MCF 10A (cell line): ENCODE measurements around the gene A4GALT. TPM values are rescaled to one million over a fixed set of nuclear protein-coding genes. Genes with fewer than 3 reads are reported as not detected.

ENCODE experiments used
- BruUV-seq: library from RNA; stranded (reverse); fragments of 400-500 nt; replicated peaks from 2 replicates; lab custom pipeline; 2021; lab: Mats Ljungman, UMichigan
- CTCF ChIA-PET: fragments of 300-600 bp; sonication (Branson Sonifier 250); formaldehyde crosslinking; extraction: SDS; loops from one replicate; lab custom pipeline; 2021; ENCODE audit warnings: antibody characterized with exemption, inconsistent platforms; lab: Yijun Ruan, JAX
- POLR2A ChIA-PET: fragments of 300-600, 350-650 bp; sonication (Branson Sonifier 250); formaldehyde crosslinking; extraction: SDS; loops from one replicate; lab custom pipeline; 2020; ENCODE audit warnings: antibody characterized with exemption, inconsistent platforms; lab: Yijun Ruan, JAX
- DNase-seq: peaks from one replicate; pipeline ENCODE4 v3.0.0-alpha.2; 2018; ENCODE audit not compliant: unreplicated experiment
- H3K27ac Mint-ChIP-seq: one replicate; pipeline ENCODE4 v1.8.0; 2022; ENCODE audit warnings: mild to moderate bottlenecking, low read depth, mixed read lengths; ENCODE audit not compliant: unreplicated experiment
- H3K27me3 Mint-ChIP-seq: one replicate; pipeline ENCODE4 v1.8.0; 2022; ENCODE audit warnings: mixed read lengths; ENCODE audit not compliant: insufficient read depth, unreplicated experiment
- H3K36me3 Mint-ChIP-seq: one replicate; pipeline ENCODE4 v1.8.0; 2022; ENCODE audit warnings: mild to moderate bottlenecking, moderate library complexity, mixed read lengths; ENCODE audit not compliant: insufficient read depth, unreplicated experiment
- H3K4me1 Mint-ChIP-seq: one replicate; pipeline ENCODE4 v1.8.0; 2022; ENCODE audit warnings: mixed read lengths; ENCODE audit not compliant: insufficient read depth, unreplicated experiment
- H3K4me3 Mint-ChIP-seq: one replicate; pipeline ENCODE4 v1.8.0; 2022; ENCODE audit warnings: mild to moderate bottlenecking, moderate library complexity, mixed read lengths; ENCODE audit not compliant: unreplicated experiment
- H3K9me3 Mint-ChIP-seq: one replicate; pipeline ENCODE4 v1.8.0; 2022; ENCODE audit warnings: mixed read lengths; ENCODE audit not compliant: unreplicated experiment
- intact Hi-C: fragments of 100-400 bp; cut with micrococcal nuclease; formaldehyde crosslinking; loops from 2 replicates; pipeline ENCODE4 v1.14.1; 2022
- total RNA-seq: library from RNA; stranded (reverse); gene quantifications from 2 replicates; pipeline ENCODE4 v1.2.3, GENCODE V29; 2022
- TF ChIP-seq, protein P1 (sequence below): fragments of 200-600 bp; IDR thresholded peaks from one replicate; pipeline ENCODE4 v1.8.0; 2022; ENCODE audit warnings: antibody characterized with exemption, mild to moderate bottlenecking; ENCODE audit not compliant: unreplicated experiment

The A4GALT gene
- total RNA-seq, 1 experiment from 2014 or later = 8.7 TPM

DNA sequence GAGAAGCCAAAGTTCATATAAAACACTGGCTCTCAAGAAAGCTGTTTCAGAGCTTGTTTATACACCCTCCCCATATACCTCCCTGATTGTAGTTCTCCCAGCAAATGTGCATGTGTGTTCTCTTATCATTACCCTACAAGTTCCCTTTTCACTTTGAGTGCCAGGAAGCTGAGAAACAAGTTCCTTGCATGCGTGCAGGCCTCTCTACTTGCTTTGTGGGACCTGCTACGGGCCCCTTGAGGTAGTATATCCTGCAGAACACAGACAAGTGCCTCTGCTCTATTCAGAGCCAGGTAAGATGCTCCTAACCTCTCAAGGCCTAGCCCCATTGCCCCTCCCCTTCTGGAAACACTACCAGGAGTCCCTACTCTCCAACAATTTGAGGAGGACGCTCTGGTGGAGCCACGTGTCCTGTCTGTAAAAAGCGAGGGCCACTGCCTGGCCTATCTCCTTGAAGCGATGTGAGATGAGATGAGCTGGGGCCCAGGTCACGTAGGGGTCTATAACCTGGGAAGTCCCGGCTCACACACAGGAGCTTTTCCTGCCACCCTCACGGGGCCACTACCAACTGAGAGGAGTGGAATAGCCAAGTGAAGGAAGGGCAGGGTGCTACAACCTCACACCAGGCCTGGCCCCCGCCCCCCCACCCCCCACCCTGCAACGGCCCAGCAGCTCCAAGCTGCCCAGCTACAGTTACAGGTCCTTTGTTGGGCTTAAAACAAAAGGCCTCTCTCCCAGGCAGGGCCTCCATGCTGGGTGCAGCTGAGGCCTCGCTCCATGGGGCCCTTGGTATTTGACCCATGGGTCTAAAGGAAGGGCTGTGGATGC, 77.7 kb downstream of the A4GALT start:
- POLR2A ChIA-PET = interaction anchor here (0.6 to 1.2 kb wide), 2 partner anchors 9 to 22 kb away, joined by 3 to 8 read pairs; no protein-coding TSS in a partner anchor
- H3K36me3 Mint-ChIP-seq = peaks cover 6% of the 10 kb centered on the region

More for the DNA sequence above, 77.7 kb downstream of the A4GALT start:
- Mint-ChIP-seq H3K27me3 (no peaks in the 10 kb centered on the region), H3K4me1 (peaks cover 24% of the 10 kb centered on the region), H3K9me3 (no peaks in the 10 kb centered on the region), H3K27ac (no peak overlapping the region), H3K4me3 (no peak overlapping the region)
- BruUV-seq = no TSS peak
- TF ChIP-seq, protein P1, sequence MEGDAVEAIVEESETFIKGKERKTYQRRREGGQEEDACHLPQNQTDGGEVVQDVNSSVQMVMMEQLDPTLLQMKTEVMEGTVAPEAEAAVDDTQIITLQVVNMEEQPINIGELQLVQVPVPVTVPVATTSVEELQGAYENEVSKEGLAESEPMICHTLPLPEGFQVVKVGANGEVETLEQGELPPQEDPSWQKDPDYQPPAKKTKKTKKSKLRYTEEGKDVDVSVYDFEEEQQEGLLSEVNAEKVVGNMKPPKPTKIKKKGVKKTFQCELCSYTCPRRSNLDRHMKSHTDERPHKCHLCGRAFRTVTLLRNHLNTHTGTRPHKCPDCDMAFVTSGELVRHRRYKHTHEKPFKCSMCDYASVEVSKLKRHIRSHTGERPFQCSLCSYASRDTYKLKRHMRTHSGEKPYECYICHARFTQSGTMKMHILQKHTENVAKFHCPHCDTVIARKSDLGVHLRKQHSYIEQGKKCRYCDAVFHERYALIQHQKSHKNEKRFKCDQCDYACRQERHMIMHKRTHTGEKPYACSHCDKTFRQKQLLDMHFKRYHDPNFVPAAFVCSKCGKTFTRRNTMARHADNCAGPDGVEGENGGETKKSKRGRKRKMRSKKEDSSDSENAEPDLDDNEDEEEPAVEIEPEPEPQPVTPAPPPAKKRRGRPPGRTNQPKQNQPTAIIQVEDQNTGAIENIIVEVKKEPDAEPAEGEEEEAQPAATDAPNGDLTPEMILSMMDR = no peak
- CTCF ChIA-PET = interaction anchor here (0.5 to 0.7 kb wide), 2 partner anchors 10 to 22 kb away, joined by 3 to 4 read pairs; no protein-coding TSS in a partner anchor
- intact Hi-C loops = no loop called here
- no peak for DNase-seq

Other genes with a start within 250 kb of the A4GALT start
- 45.1 and 59.4 TPM in 2 replicates for gene RRP7A, start 201.1 kb downstream of the A4GALT start, total RNA-seq
- gene SERHL2, start 166.9 kb downstream of the A4GALT start, total RNA-seq = 0.75 TPM in 1 of 2 replicates, not detected in the other
- 49.7 and 51.3 TPM in 2 replicates for gene POLDIP3, start 106.0 kb downstream of the A4GALT start, total RNA-seq
- 0.83 and 1.1 TPM in 2 replicates for gene ATP5MGL, start 80.3 kb downstream of the A4GALT start, total RNA-seq
- gene CYB5R3, start 71.5 kb downstream of the A4GALT start, total RNA-seq = 104 and 114 TPM in 2 replicates
- gene ARFGAP3, start 136.4 kb upstream of the A4GALT start, total RNA-seq = 67.1 and 82.9 TPM in 2 replicates